IMR-90 (cell line): ENCODE data around the gene SEC61B. TPM values are rescaled to one million over a fixed set of nuclear protein-coding genes. Genes with fewer than 3 reads are reported as not detected.

Source experiments
- ATAC-seq: fragments of 200-7000 bp; cut with Tn5 transposase; 2 replicates; pipeline ENCODE4 v1.9.1; 2020; ENCODE audit warnings: low read depth, mild to moderate bottlenecking, moderate library complexity
- BruUV-seq: library from RNA; stranded (reverse); fragments of 400-500 nt; replicated peaks from 2 replicates; lab custom pipeline; 2021; lab: Mats Ljungman, UMichigan
- CTCF ChIA-PET: fragments of 300-600 bp; formaldehyde crosslinking; extraction: SDS; loops from one replicate; lab custom pipeline; 2021; ENCODE audit warnings: antibody characterized with exemption; lab: Yijun Ruan, JAX
- POLR2A ChIA-PET: fragments of 300-600 bp; sonication (Branson Sonifier 250); formaldehyde crosslinking; loops from one replicate; lab custom pipeline; 2022; ENCODE audit warnings: antibody characterized with exemption; ENCODE audit not compliant: unreplicated experiment; lab: Charles Lee
- DNase-seq: peaks from one replicate; pipeline ENCODE4 v3.0.0; 2013
- H2AFZ ChIP-seq: replicated peaks from 2 replicates; pipeline ENCODE3; 2013; ENCODE audit warnings: low read length, mild to moderate bottlenecking; ENCODE audit not compliant: poor library complexity
- H2AK5ac ChIP-seq: 2 replicates; pipeline ENCODE4 v1.6.1; 2013; ENCODE audit warnings: low read depth, low read length, inconsistent platforms
- H2AK9ac ChIP-seq: replicated peaks from 2 replicates; pipeline ENCODE3; 2013; ENCODE audit warnings: mild to moderate bottlenecking, low read depth, low read length, moderate library complexity; ENCODE audit not compliant: poor library complexity
- H2BK120ac ChIP-seq: 2 replicates; pipeline ENCODE4 v1.6.1; 2013; ENCODE audit warnings: low read depth, low read length, inconsistent platforms
- H2BK15ac ChIP-seq: 3 replicates; pipeline ENCODE4 v1.6.1; 2013; ENCODE audit warnings: low read depth, low read length, inconsistent platforms
- H2BK20ac ChIP-seq: 2 replicates; pipeline ENCODE4 v1.6.1; 2013; ENCODE audit warnings: low read depth, mild to moderate bottlenecking, inconsistent platforms, low read length, moderate library complexity
- H2BK5ac ChIP-seq: 2 replicates; pipeline ENCODE4 v1.6.1; 2013; ENCODE audit warnings: mild to moderate bottlenecking, low read depth, low read length, inconsistent platforms; ENCODE audit not compliant: poor library complexity, severe bottlenecking
- H3K14ac ChIP-seq: replicated peaks from 2 replicates; pipeline ENCODE4 v1.6.1; 2013; ENCODE audit warnings: low read depth, low read length, inconsistent platforms
- H3K18ac ChIP-seq: 2 replicates; pipeline ENCODE4 v1.6.1; 2013; ENCODE audit warnings: low read depth, low read length, control low read depth
- H3K23ac ChIP-seq: 2 replicates; pipeline ENCODE4 v1.6.1; 2013; ENCODE audit warnings: low read depth, low read length, inconsistent platforms
- H3K27ac ChIP-seq: 2 replicates; pipeline ENCODE4 v1.5.1; 2013; ENCODE audit warnings: mild to moderate bottlenecking, control low read depth, low read length; ENCODE audit not compliant: insufficient read depth
- H3K27me3 ChIP-seq: 2 replicates; pipeline ENCODE4 v1.6.1; 2013; ENCODE audit warnings: low read length; ENCODE audit not compliant: control insufficient read depth, insufficient read depth
- H3K36me3 ChIP-seq: 2 replicates; pipeline ENCODE4 v1.6.1; 2013; ENCODE audit warnings: low read length, mixed read lengths; ENCODE audit not compliant: control insufficient read depth, insufficient read depth
- H3K4ac ChIP-seq: 2 replicates; pipeline ENCODE4 v1.6.1; 2013; ENCODE audit warnings: low read depth, low read length, inconsistent platforms
- H3K4me1 ChIP-seq: 2 replicates; pipeline ENCODE4 v1.6.1; 2013; ENCODE audit warnings: low read length, mixed read lengths; ENCODE audit not compliant: control insufficient read depth, insufficient read depth
- H3K4me2 ChIP-seq: 2 replicates; pipeline ENCODE4 v1.6.1; 2013; ENCODE audit warnings: low read depth, mild to moderate bottlenecking, control low read depth, low read length, moderate library complexity
- H3K4me3 ChIP-seq: 2 replicates; pipeline ENCODE4 v1.5.1; 2013; ENCODE audit warnings: low read depth, mild to moderate bottlenecking, control low read depth, low read length, moderate library complexity; ENCODE audit not compliant: insufficient read depth
- H3K56ac ChIP-seq: 2 replicates; pipeline ENCODE4 v1.6.1; 2013; ENCODE audit warnings: low read length, inconsistent platforms; ENCODE audit not compliant: insufficient read depth; ENCODE audit errors: extremely low read depth
- H3K79me1 ChIP-seq, 2 experiments: 2 replicates each; pipeline ENCODE4 v1.6.1; 2013; ENCODE audit warnings: low read length in 2 of 2, inconsistent platforms in 1 of 2, low read depth in 1 of 2
- H3K9ac ChIP-seq: 2 replicates; pipeline ENCODE4 v1.6.1; 2013; ENCODE audit warnings: low read depth, low read length, control low read depth
- H3K9me1 ChIP-seq: 2 replicates; pipeline ENCODE4 v1.6.1; 2013; ENCODE audit warnings: low read length, inconsistent platforms; ENCODE audit not compliant: insufficient read depth
- H3K9me3 ChIP-seq: 2 replicates; pipeline ENCODE4 v1.6.1; 2013; ENCODE audit warnings: low read length; ENCODE audit not compliant: control insufficient read depth, insufficient read depth
- H4K20me1 ChIP-seq: 2 replicates; pipeline ENCODE4 v1.6.1; 2013; ENCODE audit warnings: low read length, inconsistent platforms; ENCODE audit not compliant: insufficient read depth
- H4K5ac ChIP-seq: 2 replicates; pipeline ENCODE4 v1.6.1; 2013; ENCODE audit warnings: mild to moderate bottlenecking, low read depth, low read length, control low read depth
- H4K8ac ChIP-seq, 2 experiments: 2 replicates each; pipeline ENCODE4 v1.6.1; 2013; ENCODE audit warnings: low read depth in 2 of 2, low read length in 2 of 2, control low read depth in 1 of 2, inconsistent platforms in 1 of 2
- H4K91ac ChIP-seq: 2 replicates; pipeline ENCODE4 v1.6.1; 2013; ENCODE audit warnings: low read depth, low read length, inconsistent platforms; ENCODE audit not compliant: insufficient read depth
- CHD1 ChIP-seq: IDR thresholded peaks from 2 replicates; pipeline ENCODE4 v1.6.1; 2012; ENCODE audit warnings: low read depth, low read length, improper control_type of control experiment
- FOS ChIP-seq: fragments of 150-350 bp; IDR thresholded peaks from 2 replicates; pipeline ENCODE4 v1.6.1; 2016; ENCODE audit warnings: low read depth, low read length
- NFE2L2 ChIP-seq: fragments of 150-350 bp; IDR thresholded peaks from 2 replicates; pipeline ENCODE4 v1.6.1; 2016; ENCODE audit warnings: low read depth, mild to moderate bottlenecking, low read length
- WGBS, 2 experiments: methylation state at CpG; one replicate each; pipeline versions ENCODE4 v1.1.5 to v1.1.7; 2013; ENCODE audit warnings: missing lambda C conversion rate in 2 of 2; ENCODE audit not compliant: insufficient read length in 1 of 2; ENCODE audit errors: extremely low coverage in 2 of 2; 5-methylcytosine and 5-hydroxymethylcytosine counted together
- dilution Hi-C: fragments of 300-500 bp; cut with HindIII; formaldehyde crosslinking; loops from one replicate; pipeline ENCODE4 v1.14.3; 2018; ENCODE audit warnings: low sequenced_read_pairs; ENCODE audit not compliant: unreplicated experiment
- in situ Hi-C: fragments of 300-500 bp; cut with MboI; formaldehyde crosslinking; loops from 3 replicates; pipeline ENCODE4 v1.14.3; 2019; ENCODE audit warnings: low sequenced_read_pairs, inconsistent platforms, mixed read lengths
- intact Hi-C: fragments of 100-400 bp; cut with micrococcal nuclease; formaldehyde crosslinking; loops from 2 replicates; pipeline ENCODE4 v1.10.0; 2022
- polyA plus RNA-seq, 3 experiments: library from polyadenylated mRNA; depleted of rRNA; stranded (reverse); fragments of >200 nt; gene quantifications; 2 replicates each; pipeline ENCODE4 v1.2.3, GENCODE V29; 2012; ENCODE audit warnings: low replicate concordance in 1 of 3
- total RNA-seq: library from RNA; depleted of rRNA; stranded (reverse); fragments of >200 nt; gene quantifications from 2 replicates; pipeline ENCODE4 v1.2.3, GENCODE V29; 2012
- TF ChIP-seq, protein P1 (sequence below): fragments of 150-350 bp; IDR thresholded peaks from 2 replicates; pipeline ENCODE4 v1.6.1; 2016; ENCODE audit warnings: low read depth, mild to moderate bottlenecking, low read length, moderate library complexity, borderline replicate concordance

The SEC61B gene
- total and polyA plus RNA-seq, 2 of the 4 experiments (the other 2 are of a cell fraction): 180 to 281 TPM

DNA sequence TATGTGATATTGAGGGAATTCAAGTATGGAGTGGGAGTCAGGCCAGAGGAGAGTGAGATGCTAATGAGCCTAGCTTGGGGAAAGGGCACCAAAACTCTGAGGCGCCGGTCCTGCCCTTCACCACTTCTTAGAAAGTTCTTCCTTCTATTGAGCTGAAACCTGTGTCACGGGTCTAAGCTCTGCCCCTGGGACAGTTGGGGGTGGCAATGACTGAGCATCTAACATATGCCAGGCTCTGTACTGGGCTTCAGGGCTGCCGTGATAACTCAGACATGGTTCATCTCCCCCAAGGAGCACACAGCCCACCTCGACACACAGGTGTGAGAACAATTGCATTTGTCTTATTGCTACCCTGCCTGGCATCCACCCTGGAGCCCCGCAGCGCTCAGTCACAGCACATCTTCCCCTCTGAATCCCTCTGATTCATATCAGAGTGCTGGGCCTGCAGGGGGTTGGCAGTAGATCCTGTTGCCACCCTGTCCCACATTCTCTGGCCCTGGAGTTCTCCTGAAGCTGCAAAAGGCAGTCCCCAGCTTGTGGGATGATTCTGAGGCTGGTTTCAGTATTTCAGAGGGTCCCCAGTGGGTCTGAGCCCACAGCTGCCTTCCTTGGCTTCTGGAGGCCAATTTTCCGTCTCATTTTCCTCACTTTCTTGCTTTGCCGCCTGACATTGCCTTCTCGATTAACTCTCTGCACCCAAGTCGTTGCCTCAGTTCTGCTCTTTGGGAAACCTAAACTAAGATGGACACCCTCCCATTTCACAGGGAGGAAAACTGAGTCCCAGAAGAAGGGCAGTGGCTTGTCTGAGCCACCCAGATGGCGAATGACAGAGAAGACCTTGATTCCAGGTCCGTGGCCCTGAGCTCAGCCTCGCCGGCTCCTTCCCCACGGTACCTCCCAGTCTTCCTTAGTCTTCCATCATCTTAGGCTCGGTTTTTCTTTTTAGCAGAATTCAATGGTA is 42.9 kb upstream of the SEC61B start:
- Histone ChIP-seq H4K5ac (no peak overlapping the region), H3K4ac (no peak overlapping the region), H4K20me1 (no peaks in the 10 kb centered on the region), H2BK15ac (no peak overlapping the region), H3K27ac (no peak overlapping the region), H3K9me1 (peaks cover 2% of the 10 kb centered on the region; the same call in 1 of the 2 replicates), H4K91ac (no peak overlapping the region), H3K4me2 (no peak overlapping the region), H2BK120ac (no peak overlapping the region), H2BK5ac (no peak overlapping the region), H2AK9ac (no peak overlapping the region), H3K56ac (no peak overlapping the region), H4K8ac (no peak overlapping the region), H2BK20ac (no peak overlapping the region), H2AK5ac (no peak overlapping the region), H3K27me3 (no peaks in the 10 kb centered on the region), H3K23ac (no peak overlapping the region; the same call in 1 of the 2 replicates), H3K18ac (no peak overlapping the region), H3K79me1 (no peaks in the 10 kb centered on the region), H3K4me3 (no peak overlapping the region), H3K9ac (no peak overlapping the region), H3K4me1 (peaks cover 3% of the 10 kb centered on the region; the same call in 1 of the 2 replicates), H3K36me3 (no peaks in the 10 kb centered on the region), H3K9me3 (no peaks in the 10 kb centered on the region), H3K14ac (no peak overlapping the region), H2AFZ (peak overlapping the region; percentile 55)
- intact Hi-C loops: no loop called here
- CTCF ChIA-PET: no interaction called here
- in situ Hi-C loops: loop anchor here (25.0 kb wide), 1 partner anchor 1408 kb away; the partner anchor contains the start of gene CAVIN4
- no peak for ATAC-seq
- TF ChIP-seq, protein P1, sequence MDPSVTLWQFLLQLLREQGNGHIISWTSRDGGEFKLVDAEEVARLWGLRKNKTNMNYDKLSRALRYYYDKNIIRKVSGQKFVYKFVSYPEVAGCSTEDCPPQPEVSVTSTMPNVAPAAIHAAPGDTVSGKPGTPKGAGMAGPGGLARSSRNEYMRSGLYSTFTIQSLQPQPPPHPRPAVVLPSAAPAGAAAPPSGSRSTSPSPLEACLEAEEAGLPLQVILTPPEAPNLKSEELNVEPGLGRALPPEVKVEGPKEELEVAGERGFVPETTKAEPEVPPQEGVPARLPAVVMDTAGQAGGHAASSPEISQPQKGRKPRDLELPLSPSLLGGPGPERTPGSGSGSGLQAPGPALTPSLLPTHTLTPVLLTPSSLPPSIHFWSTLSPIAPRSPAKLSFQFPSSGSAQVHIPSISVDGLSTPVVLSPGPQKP: no peak
- TF ChIP-seq NFE2L2 (no peak), CHD1 (no peak), FOS (no peak)
- no peak for DNase-seq
- 62% methylated on average over 5 of the region's 17 CpGs; no CpG with 5 or more reads in 1 of the 2 experiments for WGBS, 2 experiments
- dilution Hi-C loops: no loop called here
- BruUV-seq: no TSS peak
- POLR2A ChIA-PET: no interaction called here
